SH-SY5Y (cell line): ENCODE data around the gene MEIS2.

Source experiments
- GATA2 ChIP-seq: IDR thresholded peaks from 2 replicates; pipeline ENCODE4 v1.6.1; 2011; ENCODE audit warnings: mild to moderate bottlenecking, low read depth, low read length
- GATA3 ChIP-seq: IDR thresholded peaks from 2 replicates; pipeline ENCODE4 v1.6.1; 2011; ENCODE audit warnings: low read depth, mild to moderate bottlenecking, low read length, moderate library complexity

DNA sequence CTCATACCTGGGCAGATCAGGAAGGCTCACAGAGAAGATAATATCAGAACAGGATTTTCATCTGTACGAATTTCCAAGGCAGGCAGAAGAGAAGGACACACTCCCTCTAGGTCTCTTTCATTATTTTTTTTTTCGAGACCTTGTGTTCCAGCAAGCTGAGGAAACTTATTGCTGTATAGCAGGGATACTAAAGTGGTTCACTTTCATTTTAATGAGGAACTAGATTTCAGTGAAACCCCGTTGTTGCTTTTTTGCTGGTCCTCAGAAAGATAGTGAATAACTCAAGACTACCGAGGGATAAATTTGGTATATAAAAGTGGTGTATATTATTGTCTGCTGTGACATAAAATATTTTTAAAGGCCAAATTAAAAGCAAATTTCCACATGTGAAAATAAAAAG lies 24.6 kb downstream of the MEIS2 start:
- TF ChIP-seq GATA2 (no peak), GATA3 (no peak)
